Amniotic stem cell (primary cell): Measurements from ENCODE around the gene NR2E3.

ENCODE experiments used
- DNase-seq: peaks from one replicate; lab custom pipeline; 2025; lab: John Stamatoyannopoulos, UW

Gene NR2E3

GRCh38 chr15:71791975-71792374 is 18.4 kb upstream of the NR2E3 start:
- DNase-seq: no peak

DNA sequence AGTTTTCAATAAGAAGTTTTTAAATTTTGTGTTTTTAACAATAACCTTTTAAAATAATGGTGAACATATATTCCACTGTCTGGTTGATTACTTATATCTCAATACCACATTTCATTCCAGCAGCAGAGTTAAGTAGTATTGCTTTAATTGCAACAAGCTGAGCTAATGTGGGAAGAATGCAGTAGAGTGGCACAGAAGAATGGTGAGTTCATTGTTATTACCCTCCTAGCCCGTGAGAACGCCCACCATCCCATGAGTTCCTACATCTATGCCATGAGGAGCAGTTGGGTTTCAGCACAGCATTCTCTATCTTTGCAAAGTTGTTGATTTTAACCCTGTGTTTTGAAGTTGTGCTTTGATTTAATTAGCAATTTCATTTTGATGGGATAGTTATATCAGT is 17.8 kb upstream of the NR2E3 start:
- no peak for DNase-seq

DNA sequence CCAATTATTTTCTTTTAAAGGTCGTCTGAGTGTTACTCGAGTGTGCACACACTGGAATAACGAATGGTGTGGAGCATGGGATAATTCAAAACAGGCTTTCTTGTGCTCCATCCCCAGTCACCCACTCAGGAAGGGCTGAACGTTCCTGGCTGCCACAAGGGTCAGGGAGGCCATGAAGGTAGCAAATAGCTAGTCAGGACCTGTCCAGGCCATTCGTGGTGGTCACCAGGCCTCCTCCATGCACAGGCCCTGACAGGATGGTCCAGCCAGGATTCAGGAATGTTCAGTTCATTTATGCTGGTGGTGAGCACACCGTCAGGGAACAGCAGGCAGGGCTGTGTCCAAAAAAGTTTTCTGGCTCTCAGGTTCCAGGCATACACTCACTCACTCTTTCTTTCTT is 11.7 kb upstream of the NR2E3 start:
- no peak for DNase-seq

DNA sequence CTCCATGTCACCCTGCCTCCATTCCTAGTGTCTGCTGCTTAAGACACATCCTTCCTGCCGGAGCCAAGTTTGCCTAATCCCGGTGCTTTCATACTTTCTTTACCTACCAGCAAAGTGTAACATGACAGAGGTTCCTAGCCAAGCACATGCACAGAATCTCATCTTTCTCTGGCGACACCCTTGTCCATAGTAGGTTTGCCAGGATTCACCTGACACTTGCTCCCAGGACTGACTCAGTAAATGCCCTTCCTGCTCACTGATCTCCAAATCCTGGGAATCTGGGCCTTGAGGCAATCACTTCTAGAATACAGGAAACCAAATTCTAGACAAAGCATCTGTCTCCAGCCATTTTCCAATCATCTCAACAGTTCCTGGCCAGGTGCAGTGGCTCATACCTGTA is 10.2 kb upstream of the NR2E3 start:
- no peak for DNase-seq

DNA sequence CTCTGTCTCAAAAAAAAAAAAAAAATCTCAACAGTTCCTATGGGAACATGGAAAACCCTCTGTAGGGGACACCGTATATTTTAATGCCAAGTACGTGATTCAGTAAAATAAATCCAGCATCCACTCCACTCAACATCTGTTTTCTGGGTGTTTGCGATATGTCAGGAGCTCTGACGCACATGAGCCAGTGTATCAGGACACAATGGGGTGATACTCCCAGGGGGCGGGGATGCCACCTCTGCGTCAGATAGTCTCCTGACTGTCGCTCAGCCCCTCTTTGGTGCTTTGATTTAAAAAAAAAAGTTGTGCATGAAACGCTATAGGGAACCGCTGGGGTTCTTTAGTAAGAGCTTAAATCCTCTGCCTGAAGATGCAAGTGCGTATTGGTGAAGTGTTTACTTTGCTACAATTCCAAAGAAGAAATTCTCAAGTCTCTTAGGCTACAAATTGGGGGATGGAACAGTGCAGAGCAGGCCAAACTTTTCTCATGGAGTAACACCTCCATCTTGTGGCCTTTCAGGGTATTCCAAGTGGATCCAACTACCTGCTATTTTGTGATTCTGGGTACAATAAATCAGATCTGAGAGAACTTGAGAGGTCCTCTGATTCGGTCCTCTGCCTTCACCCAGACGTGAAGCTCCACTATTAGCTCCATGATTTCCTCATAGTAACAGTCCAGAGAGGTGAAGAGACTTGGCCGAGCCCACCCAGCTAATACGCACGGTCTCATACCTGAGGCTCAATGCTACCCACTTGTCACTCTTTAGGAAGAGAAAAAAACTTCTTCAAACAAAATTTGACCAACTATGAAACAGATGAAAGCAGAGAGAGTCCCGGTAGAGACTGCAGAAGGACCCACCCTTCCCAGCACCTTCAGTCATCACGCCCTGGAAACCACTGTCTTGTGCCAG is 9.3 kb upstream of the NR2E3 start:
- DNase-seq: no peak

DNA sequence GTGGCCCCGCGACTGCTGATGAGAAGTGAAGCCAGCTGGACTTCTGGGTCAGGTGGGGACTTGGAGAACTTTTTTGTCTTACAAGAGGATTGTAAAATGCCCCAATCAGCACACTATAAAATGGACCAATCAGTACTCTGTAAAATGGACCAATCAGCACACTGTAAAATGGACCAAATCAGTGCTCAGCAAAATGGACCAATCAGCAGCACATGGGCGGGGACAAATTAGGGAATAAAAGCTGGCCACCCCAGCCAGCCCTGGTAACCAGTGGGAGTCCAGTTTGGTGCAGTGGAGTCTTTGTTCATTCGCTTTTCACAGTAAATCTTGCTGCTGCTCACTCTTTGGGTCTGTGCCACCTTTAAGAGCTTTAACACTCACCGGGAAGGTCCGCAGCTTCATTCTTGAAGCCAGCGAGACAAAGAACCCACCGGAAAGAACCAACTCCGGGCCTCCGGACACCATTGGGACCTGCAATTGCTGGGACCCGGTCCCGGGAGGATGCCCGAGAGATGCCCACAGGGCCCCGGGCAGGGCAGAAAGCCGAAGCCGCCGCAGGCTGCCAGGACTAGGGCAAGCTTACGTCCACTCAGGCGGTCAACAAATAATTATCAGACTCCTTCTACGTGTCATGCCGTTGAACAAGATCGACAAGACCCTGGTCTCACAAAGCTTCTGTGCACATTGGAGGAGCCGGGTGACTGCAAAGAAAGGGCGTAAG is 8.3 kb upstream of the NR2E3 start:
- DNase-seq: no peak

DNA sequence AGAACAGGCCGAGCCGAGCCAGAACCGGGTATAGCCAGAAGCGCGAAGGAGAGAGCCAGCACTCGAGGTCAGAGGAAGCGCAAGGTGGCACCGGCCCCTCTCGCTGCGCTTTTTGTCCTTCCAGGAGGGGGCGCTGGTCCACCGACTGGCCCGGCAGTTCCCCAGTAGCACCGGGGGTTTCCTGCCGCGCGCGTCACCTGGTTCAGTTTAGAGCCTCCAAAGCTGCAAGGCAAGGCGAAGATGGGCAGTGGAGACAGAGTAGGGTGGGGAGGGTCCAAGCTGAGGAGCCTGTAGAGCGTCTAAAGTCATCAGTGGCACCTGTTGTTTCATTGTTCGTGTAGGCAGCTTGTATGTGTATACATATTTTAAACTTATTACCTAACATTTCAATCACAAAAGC is 7.6 kb upstream of the NR2E3 start:
- DNase-seq: no peak

- no peak for DNase-seq
Observed at GRCh38 chr15:71804226-71804625, 6.1 kb upstream of the NR2E3 start.

- DNase-seq: no peak
Observed at GRCh38 chr15:71804695-71805470, 5.5 kb upstream of the NR2E3 start.

GRCh38 chr15:71806452-71806931 is 3.9 kb upstream of the NR2E3 start:
- DNase-seq: no peak

- DNase-seq: no peak
Observed at GRCh38 chr15:71807125-71807629, 3.2 kb upstream of the NR2E3 start.

- no peak for DNase-seq
Observed at GRCh38 chr15:71807691-71808091, 2.7 kb upstream of the NR2E3 start.

- DNase-seq: no peak
Observed at GRCh38 chr15:71808311-71809020, 1.9 kb upstream of the NR2E3 start.

GRCh38 chr15:71809346-71809745 is 1.0 kb upstream of the NR2E3 start:
- DNase-seq: no peak

DNA sequence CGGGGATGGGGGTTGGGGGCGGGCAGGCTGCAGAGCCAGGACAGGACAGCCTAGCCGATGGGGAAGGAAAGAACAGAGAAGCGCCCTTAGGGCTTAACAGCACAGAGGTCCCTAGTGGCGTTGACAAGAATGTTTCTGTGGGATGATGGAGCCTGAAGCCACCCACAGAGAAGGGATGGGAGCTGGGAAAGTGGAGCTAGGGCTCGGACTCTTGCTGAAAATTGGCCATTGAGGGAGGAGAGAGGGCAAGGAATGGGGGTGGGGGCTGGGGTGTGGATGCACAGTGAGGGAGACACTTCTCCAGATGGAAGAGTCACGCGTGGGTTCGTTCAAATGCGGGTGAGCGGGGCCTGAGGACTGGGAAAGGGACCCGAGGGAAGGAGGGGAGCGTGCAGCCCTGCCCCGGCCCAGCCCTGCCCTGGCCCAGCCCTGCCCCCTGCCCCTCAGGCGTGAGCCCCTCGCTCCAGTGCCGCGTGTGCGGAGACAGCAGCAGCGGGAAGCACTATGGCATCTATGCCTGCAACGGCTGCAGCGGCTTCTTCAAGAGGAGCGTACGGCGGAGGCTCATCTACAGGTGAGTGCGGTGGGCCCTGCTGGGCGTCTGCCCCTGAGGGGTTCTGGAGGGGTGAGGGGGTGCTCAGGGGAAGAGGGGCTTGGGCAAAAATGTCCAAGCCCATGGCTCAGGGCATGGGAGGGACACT is 832 bp downstream of the NR2E3 start:
- no peak for DNase-seq

DNA sequence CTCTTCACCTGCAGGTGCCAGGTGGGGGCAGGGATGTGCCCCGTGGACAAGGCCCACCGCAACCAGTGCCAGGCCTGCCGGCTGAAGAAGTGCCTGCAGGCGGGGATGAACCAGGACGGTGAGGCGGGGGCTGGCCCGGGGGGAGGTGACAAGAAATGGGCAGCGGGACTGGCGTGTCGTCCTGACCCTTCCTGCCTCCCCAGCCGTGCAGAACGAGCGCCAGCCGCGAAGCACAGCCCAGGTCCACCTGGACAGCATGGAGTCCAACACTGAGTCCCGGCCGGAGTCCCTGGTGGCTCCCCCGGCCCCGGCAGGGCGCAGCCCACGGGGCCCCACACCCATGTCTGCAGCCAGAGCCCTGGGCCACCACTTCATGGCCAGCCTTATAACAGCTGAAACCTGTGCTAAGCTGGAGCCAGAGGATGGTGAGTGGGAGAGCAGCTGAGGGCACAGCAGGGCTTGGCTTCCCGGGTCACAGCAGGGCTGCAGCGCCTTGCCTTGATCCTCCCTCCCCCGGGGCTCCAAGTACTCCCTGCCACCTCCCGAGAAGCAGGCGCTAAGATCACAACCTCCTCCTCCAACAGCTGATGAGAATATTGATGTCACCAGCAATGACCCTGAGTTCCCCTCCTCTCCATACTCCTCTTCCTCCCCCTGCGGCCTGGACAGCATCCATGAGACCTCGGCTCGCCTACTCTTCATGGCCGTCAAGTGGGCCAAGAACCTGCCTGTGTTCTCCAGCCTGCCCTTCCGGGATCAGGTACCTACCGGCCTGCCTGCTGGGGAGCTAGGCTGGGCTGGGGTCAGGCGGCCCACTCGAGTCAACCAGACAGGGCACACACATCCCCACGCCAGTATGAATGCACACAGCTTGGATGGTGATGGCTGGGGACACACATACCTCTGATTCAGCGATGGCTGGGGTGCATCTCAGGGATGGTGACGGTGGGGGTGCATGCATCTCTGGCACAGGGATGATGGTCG is 1.7 kb downstream of the NR2E3 start:
- no peak for DNase-seq

GRCh38 chr15:71812966-71813722 is 2.8 kb downstream of the NR2E3 start:
- DNase-seq: no peak

- DNase-seq: no peak
Observed at GRCh38 chr15:71813723-71814470, 3.5 kb downstream of the NR2E3 start.
